Muscle of leg (tissue), 11 donors: ENCODE measurements around the gene BEAN1. TPM values are rescaled to one million over a fixed set of nuclear protein-coding genes. Genes with fewer than 3 reads are reported as not detected.

ENCODE experiments used
- DNase-seq: peaks from one replicate; pipeline ENCODE4 v3.0.0; 2013
- H3K27ac ChIP-seq: one replicate; pipeline ENCODE4 v1.5.1; 2013; ENCODE audit warnings: mild to moderate bottlenecking, low read length, control low read depth
- H3K27me3 ChIP-seq: one replicate; pipeline ENCODE4 v1.6.1; 2013; ENCODE audit warnings: low read length; ENCODE audit not compliant: control insufficient read depth, insufficient read depth
- H3K36me3 ChIP-seq: one replicate; pipeline ENCODE4 v1.6.1; 2013; ENCODE audit warnings: low read length; ENCODE audit not compliant: control insufficient read depth, insufficient read depth
- H3K4me1 ChIP-seq: one replicate; pipeline ENCODE4 v1.6.1; 2013; ENCODE audit warnings: low read length; ENCODE audit not compliant: control insufficient read depth, insufficient read depth
- H3K4me3 ChIP-seq: one replicate; pipeline ENCODE4 v1.5.1; 2013; ENCODE audit warnings: low read length, control low read depth
- H3K9me3 ChIP-seq: replicated peaks from 2 replicates; pipeline ENCODE4 v1.6.1; 2013; ENCODE audit warnings: low read depth, low read length; ENCODE audit not compliant: control insufficient read depth
- WGBS: methylation state at CpG from one replicate; pipeline ENCODE4 v1.1.5; 2013; ENCODE audit warnings: missing lambda C conversion rate; ENCODE audit not compliant: insufficient coverage; 5-methylcytosine and 5-hydroxymethylcytosine counted together
- polyA plus RNA-seq, 8 donors: library from polyadenylated mRNA; unstranded; fragments of 120-200 nt; gene quantifications; one replicate each; pipeline versions ENCODE4 v1.2.1 to v1.2.3, GENCODE V29; 2013; ENCODE audit warnings: inconsistent platforms in 1 of 8, low replicate concordance in 1 of 8; ENCODE audit not compliant: insufficient read length in 8 of 8, insufficient read depth in 1 of 8
- total RNA-seq: library from RNA; stranded (reverse); fragments of 120-200 nt; gene quantifications from one replicate; pipeline ENCODE4 v1.2.4, GENCODE V29; 2013

BEAN1 gene
- total and polyA plus RNA-seq, 9 donors, result 0.40 to 2.1 (median 0.80) TPM

DNA sequence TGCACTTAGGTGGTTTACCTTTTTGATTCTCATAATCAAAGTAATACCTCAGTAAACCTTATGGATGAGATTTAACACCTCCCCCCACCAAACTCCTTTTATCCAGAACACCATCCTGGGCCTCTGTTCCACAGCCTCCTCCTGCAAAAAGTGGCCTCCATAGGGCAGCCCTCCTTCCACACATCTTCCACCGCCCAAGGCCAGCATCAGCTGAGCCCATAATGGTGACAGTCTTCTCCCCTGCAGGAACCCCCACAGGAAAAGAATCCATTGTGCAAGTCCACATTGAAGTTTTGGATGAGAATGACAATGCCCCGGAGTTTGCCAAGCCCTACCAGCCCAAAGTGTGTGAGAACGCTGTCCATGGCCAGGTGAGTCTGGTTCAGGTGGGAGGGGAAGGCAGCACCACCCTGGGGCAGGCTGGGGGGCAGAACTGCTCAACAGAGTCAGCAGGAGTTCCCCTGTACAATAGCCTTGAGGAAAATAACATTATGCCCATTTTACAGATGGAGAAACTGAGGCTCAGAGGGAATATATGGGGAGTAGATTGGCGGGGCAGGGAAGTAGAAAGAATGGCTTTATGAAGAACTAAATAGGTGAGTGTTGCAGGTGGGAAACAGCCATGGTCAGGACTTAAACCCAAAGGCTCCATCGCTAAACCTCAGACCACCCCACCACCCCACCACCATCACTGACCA is 29.2 kb upstream of the BEAN1 start:
- Histone ChIP-seq H3K9me3 (no peaks in the 10 kb centered on the region), H3K27me3 (peaks cover 1% of the 10 kb centered on the region), H3K4me1 (peaks cover 9% of the 10 kb centered on the region), H3K36me3 (no peaks in the 10 kb centered on the region), H3K4me3 (no peak overlapping the region), H3K27ac (no peak overlapping the region)
- 97% methylated on average over 3 of the region's 5 CpGs for WGBS
- DNase-seq, result no peak

- no peak for DNase-seq
- Histone ChIP-seq H3K4me3 (no peak overlapping the region), H3K4me1 (peaks cover 9% of the 10 kb centered on the region), H3K36me3 (no peaks in the 10 kb centered on the region), H3K9me3 (no peaks in the 10 kb centered on the region), H3K27me3 (peaks cover 11% of the 10 kb centered on the region), H3K27ac (peak overlapping the region; percentile 69)
- no CpG with 5 or more reads among the region's 3 CpGs for WGBS
Measured at GRCh38 chr16:66399031-66399430, 28.1 kb upstream of the BEAN1 start.

GRCh38 chr16:66399930-66400329 is 27.2 kb upstream of the BEAN1 start:
- peak overlapping the region; percentile 69 for H3K27ac ChIP-seq
- DNase-seq, result peak; percentile 80
- peaks cover 14% of the 10 kb centered on the region for H3K27me3 ChIP-seq
- no peaks in the 10 kb centered on the region for H3K36me3 ChIP-seq
- WGBS, result 30% methylated on average over 2 of the region's 3 CpGs
- no peaks in the 10 kb centered on the region for H3K9me3 ChIP-seq
- H3K4me3 ChIP-seq, result no peak overlapping the region
- H3K4me1 ChIP-seq, result peaks cover 9% of the 10 kb centered on the region

DNA sequence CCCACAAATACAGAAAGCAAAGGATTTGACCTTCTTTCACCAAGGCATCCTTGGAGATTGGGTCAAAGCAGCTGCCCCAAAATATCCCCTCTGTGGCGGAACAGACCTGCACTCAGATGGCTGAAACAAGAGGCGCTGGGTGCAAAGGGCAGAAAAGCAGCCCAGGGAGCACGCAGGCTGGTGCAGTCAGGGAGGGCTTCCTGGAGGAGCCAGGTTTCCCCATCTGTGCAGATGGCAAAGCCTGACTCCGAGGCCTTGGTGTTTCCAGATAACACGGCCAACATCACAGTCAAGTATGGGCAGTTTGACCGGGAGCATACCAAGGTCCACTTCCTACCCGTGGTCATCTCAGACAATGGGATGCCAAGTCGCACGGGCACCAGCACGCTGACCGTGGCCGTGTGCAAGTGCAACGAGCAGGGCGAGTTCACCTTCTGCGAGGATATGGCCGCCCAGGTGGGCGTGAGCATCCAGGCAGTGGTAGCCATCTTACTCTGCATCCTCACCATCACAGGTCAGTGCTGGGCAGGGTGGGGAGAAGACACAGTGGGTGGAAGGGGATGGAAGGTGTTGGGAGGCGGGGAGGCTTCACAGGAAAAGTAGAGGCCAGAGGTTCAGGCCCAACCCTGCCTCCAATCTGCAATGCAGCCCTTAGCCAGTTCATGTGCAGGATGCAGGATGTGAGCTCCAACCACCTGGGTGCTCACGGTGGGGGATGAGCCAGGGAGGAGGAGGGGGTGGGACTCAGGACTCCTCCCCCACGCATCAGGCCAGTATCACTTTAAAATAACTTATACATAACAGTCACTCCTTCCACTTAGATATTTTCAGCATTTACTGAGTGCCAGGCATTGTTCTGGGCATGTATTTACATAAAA is 26.4 kb upstream of the BEAN1 start:
- H3K36me3 ChIP-seq, result no peaks in the 10 kb centered on the region
- no peak overlapping the region for H3K4me3 ChIP-seq
- peaks cover 5% of the 10 kb centered on the region for H3K9me3 ChIP-seq
- H3K4me1 ChIP-seq, result peaks cover 9% of the 10 kb centered on the region
- H3K27me3 ChIP-seq, result peaks cover 19% of the 10 kb centered on the region
- peak overlapping the region; percentile 70 for H3K27ac ChIP-seq
- no peak for DNase-seq
- WGBS, result 88% methylated on average over 14 of the region's 20 CpGs

DNA sequence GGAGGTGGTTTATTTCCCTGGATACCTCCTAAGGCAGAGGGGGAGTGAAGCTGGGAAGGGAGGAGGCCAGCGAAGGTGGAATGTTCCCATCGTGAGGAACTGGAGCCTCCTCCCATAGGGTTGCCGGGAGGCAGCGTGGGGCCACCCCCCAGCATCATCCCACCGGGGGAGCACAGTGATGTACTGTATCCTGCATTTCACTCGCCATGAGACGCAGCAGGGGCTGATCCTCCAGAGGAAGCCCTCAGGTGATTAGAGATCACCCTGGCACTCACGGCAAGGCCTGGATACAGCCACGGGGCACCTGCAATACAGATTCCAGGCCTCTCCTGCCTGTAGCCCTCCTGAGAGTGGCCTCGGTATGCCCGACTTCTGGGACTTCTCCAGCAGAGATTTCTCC is 25.5 kb upstream of the BEAN1 start:
- no peaks in the 10 kb centered on the region for H3K36me3 ChIP-seq
- 56% methylated on average over 8 of the region's 11 CpGs for WGBS
- peak overlapping the region; percentile 35 for H3K27ac ChIP-seq

GRCh38 chr16:66402166-66402565 is 24.9 kb upstream of the BEAN1 start:
- no peaks in the 10 kb centered on the region for H3K36me3 ChIP-seq
- WGBS, result no CpG with 5 or more reads among the region's 12 CpGs
- H3K9me3 ChIP-seq, result peaks cover 5% of the 10 kb centered on the region
- peaks cover 32% of the 10 kb centered on the region for H3K27me3 ChIP-seq
- no peak for DNase-seq
- no peak overlapping the region for H3K4me3 ChIP-seq
- no peak overlapping the region for H3K27ac ChIP-seq
- peaks cover 18% of the 10 kb centered on the region for H3K4me1 ChIP-seq

More for the DNA sequence above, 25.5 kb upstream of the BEAN1 start:
- H3K27me3 ChIP-seq, result peaks cover 27% of the 10 kb centered on the region
- H3K9me3 ChIP-seq, result peaks cover 5% of the 10 kb centered on the region
- no peak for DNase-seq
- no peak overlapping the region for H3K4me3 ChIP-seq
- H3K4me1 ChIP-seq, result peaks cover 13% of the 10 kb centered on the region

DNA sequence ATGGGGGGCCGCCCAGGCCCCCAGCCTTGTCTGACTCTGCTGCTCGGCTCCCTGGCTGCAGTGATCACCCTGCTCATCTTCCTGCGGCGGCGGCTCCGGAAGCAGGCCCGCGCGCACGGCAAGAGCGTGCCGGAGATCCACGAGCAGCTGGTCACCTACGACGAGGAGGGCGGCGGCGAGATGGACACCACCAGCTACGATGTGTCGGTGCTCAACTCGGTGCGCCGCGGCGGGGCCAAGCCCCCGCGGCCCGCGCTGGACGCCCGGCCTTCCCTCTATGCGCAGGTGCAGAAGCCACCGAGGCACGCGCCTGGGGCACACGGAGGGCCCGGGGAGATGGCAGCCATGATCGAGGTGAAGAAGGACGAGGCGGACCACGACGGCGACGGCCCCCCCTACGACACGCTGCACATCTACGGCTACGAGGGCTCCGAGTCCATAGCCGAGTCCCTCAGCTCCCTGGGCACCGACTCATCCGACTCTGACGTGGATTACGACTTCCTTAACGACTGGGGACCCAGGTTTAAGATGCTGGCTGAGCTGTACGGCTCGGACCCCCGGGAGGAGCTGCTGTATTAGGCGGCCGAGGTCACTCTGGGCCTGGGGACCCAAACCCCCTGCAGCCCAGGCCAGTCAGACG is 24.4 kb upstream of the BEAN1 start:
- peaks cover 18% of the 10 kb centered on the region for H3K4me1 ChIP-seq
- peaks cover 32% of the 10 kb centered on the region for H3K27me3 ChIP-seq

DNA sequence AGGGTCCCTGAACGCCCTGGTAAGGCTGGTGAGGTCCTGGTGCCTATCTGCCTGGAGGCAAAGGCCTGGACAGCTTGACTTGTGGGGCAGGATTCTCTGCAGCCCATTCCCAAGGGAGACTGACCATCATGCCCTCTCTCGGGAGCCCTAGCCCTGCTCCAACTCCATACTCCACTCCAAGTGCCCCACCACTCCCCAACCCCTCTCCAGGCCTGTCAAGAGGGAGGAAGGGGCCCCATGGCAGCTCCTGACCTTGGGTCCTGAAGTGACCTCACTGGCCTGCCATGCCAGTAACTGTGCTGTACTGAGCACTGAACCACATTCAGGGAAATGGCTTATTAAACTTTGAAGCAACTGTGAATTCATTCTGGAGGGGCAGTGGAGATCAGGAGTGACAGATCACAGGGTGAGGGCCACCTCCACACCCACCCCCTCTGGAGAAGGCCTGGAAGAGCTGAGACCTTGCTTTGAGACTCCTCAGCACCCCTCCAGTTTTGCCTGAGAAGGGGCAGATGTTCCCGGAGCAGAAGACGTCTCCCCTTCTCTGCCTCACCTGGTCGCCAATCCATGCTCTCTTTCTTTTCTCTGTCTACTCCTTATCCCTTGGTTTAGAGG is 23.5 kb upstream of the BEAN1 start:
- 75% methylated on average over 5 of the region's 5 CpGs for WGBS
- H3K36me3 ChIP-seq, result no peaks in the 10 kb centered on the region
- no peak for DNase-seq
- no peak overlapping the region for H3K4me3 ChIP-seq
- H3K27ac ChIP-seq, result no peak overlapping the region
- H3K27me3 ChIP-seq, result peaks cover 32% of the 10 kb centered on the region
- peaks cover 5% of the 10 kb centered on the region for H3K9me3 ChIP-seq
- peaks cover 21% of the 10 kb centered on the region for H3K4me1 ChIP-seq

More for the DNA sequence above, 24.4 kb upstream of the BEAN1 start:
- Histone ChIP-seq H3K36me3 (no peaks in the 10 kb centered on the region), H3K9me3 (peaks cover 5% of the 10 kb centered on the region), H3K4me3 (no peak overlapping the region), H3K27ac (no peak overlapping the region)
- no peak for DNase-seq
- WGBS, result 78% methylated on average over 60 of the region's 61 CpGs

GRCh38 chr16:66405057-66405783 is 21.9 kb upstream of the BEAN1 start:
- H3K9me3 ChIP-seq, result peaks cover 5% of the 10 kb centered on the region
- no peak overlapping the region for H3K27ac ChIP-seq
- WGBS, result 86% methylated on average over 1 of the region's 2 CpGs
- no peak for DNase-seq
- H3K27me3 ChIP-seq, result peaks cover 32% of the 10 kb centered on the region
- H3K4me1 ChIP-seq, result peaks cover 16% of the 10 kb centered on the region
- no peaks in the 10 kb centered on the region for H3K36me3 ChIP-seq
- no peak overlapping the region for H3K4me3 ChIP-seq
